GM12892 (cell line): ENCODE measurements around the gene GPR132.

Experiments used
- POLR2A ChIP-seq: IDR thresholded peaks from 2 replicates; pipeline ENCODE4 v1.6.1; 2011; ENCODE audit warnings: low read depth, low read length, control low read depth
- POLR2AphosphoS5 ChIP-seq: IDR thresholded peaks from 2 replicates; pipeline ENCODE4 v1.6.1; 2011; ENCODE audit warnings: low read depth, low read length, control low read depth

DNA sequence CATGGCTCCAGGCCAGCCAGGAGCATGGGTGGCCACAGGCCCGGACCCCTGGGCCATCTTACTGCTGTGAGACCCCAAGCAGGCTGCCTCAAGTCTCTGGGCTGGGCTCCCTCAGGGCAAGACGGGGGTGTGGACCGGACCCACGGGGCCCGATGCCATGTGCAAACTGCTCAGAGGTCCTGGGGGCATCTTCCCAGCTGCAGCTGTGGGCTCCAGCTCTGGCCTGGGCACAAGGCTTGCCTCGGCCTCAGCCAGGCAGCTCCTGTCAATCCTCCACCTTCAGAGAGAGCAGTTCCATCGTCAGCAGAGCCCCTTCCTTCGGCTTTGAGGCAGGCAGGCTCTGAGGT lies 12.4 kb upstream of the GPR132 start:
- TF ChIP-seq POLR2A, result no peak
- TF ChIP-seq POLR2AphosphoS5, result no peak
